SK-N-SH (cell line): ENCODE results near the gene RSRC1. TPM values are rescaled to one million over a fixed set of nuclear protein-coding genes. Genes with fewer than 3 reads are reported as not detected.

Experiments used
- CTCF ChIA-PET: fragments of 300-600, 350-600 bp; formaldehyde crosslinking; extraction: SDS; loops from one replicate; lab custom pipeline; 2021; lab: Yijun Ruan, JAX
- POLR2A ChIA-PET: fragments of 350-600 bp; sonication (Branson Sonifier 250); formaldehyde crosslinking; extraction: SDS; loops from one replicate; lab custom pipeline; 2020; ENCODE audit warnings: antibody characterized with exemption, inconsistent platforms; lab: Yijun Ruan, JAX
- DNase-seq: peaks from one replicate; pipeline ENCODE4 v3.0.0; 2012
- H2AFZ ChIP-seq: fragments of 200-600 bp; sonication (generic); 2 replicates; pipeline ENCODE4 v1.8.1; 2016; ENCODE audit warnings: antibody characterized with exemption, mild to moderate bottlenecking, low read depth
- H3F3A ChIP-seq: fragments of 200-600 bp; sonication (generic); replicated peaks from 2 replicates; pipeline ENCODE3; 2016; ENCODE audit warnings: antibody characterized with exemption, mild to moderate bottlenecking; ENCODE audit not compliant: insufficient read depth
- H3K27ac ChIP-seq, 2 experiments: fragments of 200-500 bp in 1 of 2; fragments of 200-600 bp in 1 of 2; sonication (Bioruptor generic) in 1 of 2; sonication (generic), shearing (Covaris generic) in 1 of 2; 2 replicates each; pipeline versions ENCODE4 v1.5.1 to v1.6.1; 2014 to 2016; ENCODE audit warnings: low read depth in 2 of 2, inconsistent platforms in 1 of 2, low read length in 1 of 2, mild to moderate bottlenecking in 1 of 2, mixed read lengths in 1 of 2
- H3K27me3 ChIP-seq: fragments of 200-600 bp; sonication (generic), shearing (Covaris generic); 2 replicates; pipeline ENCODE4 v1.6.1; 2016; ENCODE audit warnings: mixed run types; ENCODE audit not compliant: insufficient read depth
- H3K36me3 ChIP-seq, 2 experiments: fragments of 200-500 bp in 1 of 2; fragments of 200-600 bp in 1 of 2; sonication (Bioruptor generic) in 1 of 2; sonication (generic) in 1 of 2; replicated peaks in 1 of 2; 2 replicates each; pipeline versions ENCODE3 to v1.5.1; 2014 to 2016; ENCODE audit warnings: low read length in 1 of 2, mild to moderate bottlenecking in 1 of 2; ENCODE audit not compliant: insufficient read depth in 2 of 2, control insufficient read depth in 1 of 2
- H3K4me1 ChIP-seq, 2 experiments: fragments of 200-500 bp in 1 of 2; fragments of 200-600 bp in 1 of 2; sonication (Bioruptor generic) in 1 of 2; sonication (generic), shearing (Covaris generic) in 1 of 2; 2 replicates each; pipeline versions ENCODE4 v1.5.1 to v1.6.1; 2014 to 2016; ENCODE audit warnings: low read depth in 1 of 2, low read length in 1 of 2, mixed run types in 1 of 2; ENCODE audit not compliant: insufficient read depth in 2 of 2, control insufficient read depth in 1 of 2
- H3K4me2 ChIP-seq: fragments of 200-600 bp; sonication (generic), shearing (Covaris generic); 2 replicates; pipeline ENCODE4 v1.6.1; 2017; ENCODE audit warnings: mixed run types
- H3K4me3 ChIP-seq, 2 experiments: fragments of 200-500 bp in 1 of 2; fragments of 200-600 bp in 1 of 2; sonication (Bioruptor generic) in 1 of 2; sonication (generic), shearing (Covaris generic) in 1 of 2; 2 replicates each; pipeline versions ENCODE4 v1.5.1 to v1.8.1; 2014 to 2016; ENCODE audit warnings: low read depth in 2 of 2, inconsistent platforms in 1 of 2, low read length in 1 of 2, mild to moderate bottlenecking in 1 of 2, mixed read lengths in 1 of 2, moderate library complexity in 1 of 2
- H3K79me2 ChIP-seq: fragments of 200-600 bp; sonication (generic); 2 replicates; pipeline ENCODE4 v1.8.1; 2017; ENCODE audit warnings: mild to moderate bottlenecking; ENCODE audit not compliant: insufficient read depth
- H3K9ac ChIP-seq: fragments of 200-600 bp; sonication (generic); 2 replicates; pipeline ENCODE4 v1.6.1; 2017; ENCODE audit warnings: mixed run types
- H3K9me2 ChIP-seq: fragments of 200-600 bp; sonication (generic); 2 replicates; pipeline ENCODE4 v1.6.1; 2017; ENCODE audit warnings: mixed run types
- H3K9me3 ChIP-seq: fragments of 200-600 bp; sonication (generic); 2 replicates; pipeline ENCODE4 v1.6.1; 2017; ENCODE audit warnings: mixed run types, mild to moderate bottlenecking, moderate library complexity
- H4K20me1 ChIP-seq: fragments of 200-600 bp; sonication (generic); 2 replicates; pipeline ENCODE4 v1.6.1; 2017; ENCODE audit warnings: mild to moderate bottlenecking, mixed run types; ENCODE audit not compliant: insufficient read depth
- ELF1 ChIP-seq: IDR thresholded peaks from 2 replicates; pipeline ENCODE4 v1.4.0; 2012
- FOSL2 ChIP-seq: IDR thresholded peaks from 2 replicates; pipeline ENCODE4 v1.4.0; 2012; ENCODE audit warnings: low read depth, mild to moderate bottlenecking, moderate library complexity, borderline replicate concordance
- FOXJ3 ChIP-seq: sonication (generic); formaldehyde crosslinking; IDR thresholded peaks from 2 replicates; pipeline ENCODE4 v1.5.1; 2020; ENCODE audit warnings: mild to moderate bottlenecking, missing genetic modification reagents
- GABPA ChIP-seq: IDR thresholded peaks from 2 replicates; pipeline ENCODE4 v1.4.0; 2012; ENCODE audit warnings: low read depth, mild to moderate bottlenecking
- GATA2 ChIP-seq: sonication (generic); formaldehyde crosslinking; IDR thresholded peaks from 2 replicates; pipeline ENCODE4 v1.5.0; 2020; ENCODE audit warnings: mild to moderate bottlenecking, missing genetic modification reagents
- MXI1 ChIP-seq: IDR thresholded peaks from 2 replicates; pipeline ENCODE4 v1.6.1; 2012; ENCODE audit warnings: mild to moderate bottlenecking, low read depth, low read length, improper control_type of control experiment
- POLR2AphosphoS5 ChIP-seq: IDR thresholded peaks from 2 replicates; pipeline ENCODE4 v1.6.1; 2012; ENCODE audit warnings: low read depth, low read length
- RCOR1 ChIP-seq: fragments of 150-350 bp; IDR thresholded peaks from 2 replicates; pipeline ENCODE4 v1.6.1; 2017; ENCODE audit warnings: antibody characterized with exemption, low read length
- SIN3A ChIP-seq: IDR thresholded peaks from 2 replicates; pipeline ENCODE4 v1.6.1; 2012; ENCODE audit warnings: low read depth, mild to moderate bottlenecking, low read length, moderate library complexity, borderline replicate concordance
- SMC3 ChIP-seq: IDR thresholded peaks from 2 replicates; pipeline ENCODE4 v1.6.1; 2012; ENCODE audit warnings: low read depth, low read length, improper control_type of control experiment
- TAF1 ChIP-seq: IDR thresholded peaks from 2 replicates; pipeline ENCODE4 v1.6.1; 2012; ENCODE audit warnings: low read depth, mild to moderate bottlenecking, low read length, moderate library complexity, borderline replicate concordance
- TCF12 ChIP-seq: IDR thresholded peaks from 2 replicates; pipeline ENCODE4 v1.4.0; 2012
- TEAD4 ChIP-seq: IDR thresholded peaks from 2 replicates; pipeline ENCODE4 v1.4.0; 2012; ENCODE audit warnings: mild to moderate bottlenecking, borderline replicate concordance; ENCODE audit not compliant: insufficient read depth
- USF2 ChIP-seq: fragments of 150-350 bp; IDR thresholded peaks from 2 replicates; pipeline ENCODE4 v1.6.1; 2017; ENCODE audit warnings: antibody characterized with exemption, low read length, low read depth, borderline replicate concordance
- YY1 ChIP-seq: IDR thresholded peaks from 2 replicates; pipeline ENCODE4 v1.4.0; 2012; ENCODE audit warnings: low read depth, mild to moderate bottlenecking
- ZBTB33 ChIP-seq: IDR thresholded peaks from 2 replicates; pipeline ENCODE4 v1.4.0; 2012; ENCODE audit warnings: low read depth, borderline replicate concordance
- WGBS: methylation state at CpG from one replicate; pipeline ENCODE4 v1.1.6; 2017; ENCODE audit warnings: low lambda C conversion rate; 5-methylcytosine and 5-hydroxymethylcytosine counted together
- polyA plus RNA-seq, 3 experiments: library from polyadenylated mRNA; depleted of rRNA; stranded (reverse); fragments of >200 nt; gene quantifications; 2 replicates each; pipeline ENCODE4 v1.2.3, GENCODE V29; 2012
- TF ChIP-seq, protein P1 (sequence below): IDR thresholded peaks from 2 replicates; pipeline ENCODE4 v1.6.1; 2012; ENCODE audit warnings: mild to moderate bottlenecking, low read depth, low read length, moderate library complexity

RSRC1 gene
- polyA plus RNA-seq, 1 of the 3 experiments (the other 2 are of a cell fraction), result 4.5 TPM

DNA sequence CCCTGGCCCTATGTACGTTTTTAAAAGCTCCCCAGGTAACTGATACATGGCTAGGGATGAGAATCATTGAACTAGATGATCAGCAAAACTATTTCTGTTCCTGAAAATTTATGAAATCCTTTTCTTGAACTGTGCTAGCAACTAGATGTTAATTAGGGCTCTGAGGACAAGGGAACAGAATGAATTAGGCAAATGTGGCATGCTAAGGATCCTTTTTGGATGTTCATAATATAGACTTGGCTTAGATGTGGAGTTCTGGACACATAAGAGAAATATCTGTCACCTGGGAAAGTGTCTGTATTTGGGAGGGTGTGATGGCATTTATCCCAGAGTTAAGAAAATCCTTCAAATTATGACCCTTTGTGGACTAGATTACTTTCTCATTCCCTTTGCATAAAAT lies 71.2 kb downstream of the RSRC1 start:
- H3K4me2 ChIP-seq, result no peak overlapping the region
- no peak for TF ChIP-seq YY1
- TF ChIP-seq ELF1, result no peak
- no peak for TF ChIP-seq TCF12
- no peak for TF ChIP-seq MXI1
- no peak for TF ChIP-seq GATA2
- no peak for TF ChIP-seq RCOR1
- no peak for TF ChIP-seq GABPA
- no peak for TF ChIP-seq TAF1
- no peak for TF ChIP-seq FOSL2
- no peak for TF ChIP-seq FOXJ3
- TF ChIP-seq SIN3A, result no peak
- TF ChIP-seq USF2, result no peak
- ChIA-PET CTCF (no interaction called here), POLR2A (no interaction called here)
- H3K9me2 ChIP-seq, result no peaks in the 10 kb centered on the region
- H4K20me1 ChIP-seq, result no peaks in the 10 kb centered on the region
- no peaks in the 10 kb centered on the region for H3F3A ChIP-seq
- no peak overlapping the region for H3K9ac ChIP-seq
- H2AFZ ChIP-seq, result no peak overlapping the region
- no peak overlapping the region for H3K4me3 ChIP-seq
- H3K4me1 ChIP-seq, result peaks cover 5 to 9% of the 10 kb centered on the region in 2 experiments; a peak in 2 of 4 replicates
- peaks cover 14% of the 10 kb centered on the region; the same call in 1 of the 2 replicates for H3K79me2 ChIP-seq
- H3K36me3 ChIP-seq, result no peaks in the 10 kb centered on the region
- WGBS, result 85% methylated on average over 1 of the region's 1 CpG
- no peak for DNase-seq
- peaks cover 3% of the 10 kb centered on the region; the same call in 1 of the 2 replicates for H3K9me3 ChIP-seq
- H3K27me3 ChIP-seq, result no peaks in the 10 kb centered on the region
- no peak overlapping the region for H3K27ac ChIP-seq

- TF ChIP-seq SMC3 (no peak), RCOR1 (peak; percentile 53; the same call in 1 of the 2 replicates), TCF12 (peak; percentile 37)
- POLR2A ChIA-PET, result no interaction called here
- H3K79me2 ChIP-seq, result peaks cover 13% of the 10 kb centered on the region; the same call in 1 of the 2 replicates
- H3K4me3 ChIP-seq, result no peak overlapping the region
- no peak overlapping the region for H3K9ac ChIP-seq
- H3K4me1 ChIP-seq, result peaks cover 5 to 11% of the 10 kb centered on the region in 2 experiments; a peak in 2 of 4 replicates
- H3K27me3 ChIP-seq, result no peaks in the 10 kb centered on the region
- DNase-seq, result no peak
- WGBS, result 46% methylated on average over 1 of the region's 1 CpG
- H3F3A ChIP-seq, result no peaks in the 10 kb centered on the region
- H2AFZ ChIP-seq, result no peak overlapping the region
- H3K9me2 ChIP-seq, result no peaks in the 10 kb centered on the region
- H3K27ac ChIP-seq, result no peak overlapping the region; a peak in 1 of 4 replicates
- H4K20me1 ChIP-seq, result no peaks in the 10 kb centered on the region
- no peaks in the 10 kb centered on the region for H3K9me3 ChIP-seq
- no peak overlapping the region for H3K4me2 ChIP-seq
- CTCF ChIA-PET, result no interaction called here
- no peaks in the 10 kb centered on the region for H3K36me3 ChIP-seq
Observed at GRCh38 chr3:158185711-158186110, 75.8 kb downstream of the RSRC1 start.

- Histone ChIP-seq H3K4me1 (no peaks in the 10 kb centered on the region), H3K4me3 (no peak overlapping the region), H3K79me2 (peaks cover 5% of the 10 kb centered on the region; the same call in 1 of the 2 replicates), H3K27me3 (no peaks in the 10 kb centered on the region), H3K27ac (no peak overlapping the region), H3K9ac (no peak overlapping the region), H2AFZ (no peak overlapping the region), H3K4me2 (no peak overlapping the region), H3K36me3 (peaks cover 8 to 23% of the 10 kb centered on the region in 2 experiments), H4K20me1 (no peaks in the 10 kb centered on the region), H3K9me3 (peaks cover 26% of the 10 kb centered on the region), H3K9me2 (no peaks in the 10 kb centered on the region), H3F3A (peaks cover 4% of the 10 kb centered on the region)
- TF ChIP-seq, protein P1, sequence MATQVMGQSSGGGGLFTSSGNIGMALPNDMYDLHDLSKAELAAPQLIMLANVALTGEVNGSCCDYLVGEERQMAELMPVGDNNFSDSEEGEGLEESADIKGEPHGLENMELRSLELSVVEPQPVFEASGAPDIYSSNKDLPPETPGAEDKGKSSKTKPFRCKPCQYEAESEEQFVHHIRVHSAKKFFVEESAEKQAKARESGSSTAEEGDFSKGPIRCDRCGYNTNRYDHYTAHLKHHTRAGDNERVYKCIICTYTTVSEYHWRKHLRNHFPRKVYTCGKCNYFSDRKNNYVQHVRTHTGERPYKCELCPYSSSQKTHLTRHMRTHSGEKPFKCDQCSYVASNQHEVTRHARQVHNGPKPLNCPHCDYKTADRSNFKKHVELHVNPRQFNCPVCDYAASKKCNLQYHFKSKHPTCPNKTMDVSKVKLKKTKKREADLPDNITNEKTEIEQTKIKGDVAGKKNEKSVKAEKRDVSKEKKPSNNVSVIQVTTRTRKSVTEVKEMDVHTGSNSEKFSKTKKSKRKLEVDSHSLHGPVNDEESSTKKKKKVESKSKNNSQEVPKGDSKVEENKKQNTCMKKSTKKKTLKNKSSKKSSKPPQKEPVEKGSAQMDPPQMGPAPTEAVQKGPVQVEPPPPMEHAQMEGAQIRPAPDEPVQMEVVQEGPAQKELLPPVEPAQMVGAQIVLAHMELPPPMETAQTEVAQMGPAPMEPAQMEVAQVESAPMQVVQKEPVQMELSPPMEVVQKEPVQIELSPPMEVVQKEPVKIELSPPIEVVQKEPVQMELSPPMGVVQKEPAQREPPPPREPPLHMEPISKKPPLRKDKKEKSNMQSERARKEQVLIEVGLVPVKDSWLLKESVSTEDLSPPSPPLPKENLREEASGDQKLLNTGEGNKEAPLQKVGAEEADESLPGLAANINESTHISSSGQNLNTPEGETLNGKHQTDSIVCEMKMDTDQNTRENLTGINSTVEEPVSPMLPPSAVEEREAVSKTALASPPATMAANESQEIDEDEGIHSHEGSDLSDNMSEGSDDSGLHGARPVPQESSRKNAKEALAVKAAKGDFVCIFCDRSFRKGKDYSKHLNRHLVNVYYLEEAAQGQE, result no peak
- TF ChIP-seq TCF12, result no peak
- TF ChIP-seq FOSL2, result no peak
- no peak for TF ChIP-seq ZBTB33
- no peak for TF ChIP-seq POLR2AphosphoS5
- TF ChIP-seq TEAD4, result no peak
- DNase-seq, result no peak
- ChIA-PET POLR2A (no interaction called here), CTCF (no interaction called here)
Observed at GRCh38 chr3:158200955-158201354, 91.1 kb downstream of the RSRC1 start.
